Endothelial cell of umbilical vein (primary cell): ENCODE measurements around the gene SLC22A23. TPM values are rescaled to one million over a fixed set of nuclear protein-coding genes. Genes with fewer than 3 reads are reported as not detected.

ENCODE experiments used
- BruUV-seq: library from RNA; stranded (reverse); fragments of 400-500 nt; replicated peaks from 2 replicates; lab custom pipeline; 2021; lab: Mats Ljungman, UMichigan
- CTCF ChIA-PET: fragments of 300-600, 350-600 bp; sonication (Branson Sonifier 250); formaldehyde crosslinking; loops from one replicate; lab custom pipeline; 2021; ENCODE audit warnings: antibody characterized with exemption, inconsistent platforms; lab: Charles Lee
- POLR2A ChIA-PET: fragments of 300-600, 350-600 bp; sonication (Branson Sonifier 250); formaldehyde crosslinking; loops from one replicate; lab custom pipeline; 2021; ENCODE audit warnings: antibody characterized with exemption, inconsistent platforms; lab: Charles Lee
- DNase-seq: peaks from one replicate; pipeline ENCODE4 v3.0.0-alpha.2; 2011; ENCODE audit warnings: low read depth, low spot score
- FAIRE-seq: peaks from 2 replicates; lab custom pipeline; 2011; peaks lifted over from hg19 to GRCh38; lab: Jason Lieb, UNC
- H2AFZ ChIP-seq: 2 replicates; pipeline ENCODE4 v1.6.0; 2012; ENCODE audit warnings: low read depth, low read length, control low read depth, inconsistent platforms
- H3K27ac ChIP-seq: 2 replicates; pipeline ENCODE4 v1.5.1; 2011; ENCODE audit warnings: low read depth, mild to moderate bottlenecking, control low read depth, low read length, moderate library complexity; ENCODE audit not compliant: insufficient read depth
- H3K27me3 ChIP-seq, 2 experiments: 2 replicates each; pipeline versions ENCODE4 v1.6.0 to v1.6.1; 2011; ENCODE audit warnings: low read length in 2 of 2, mixed read lengths in 1 of 2; ENCODE audit not compliant: control insufficient read depth in 2 of 2, insufficient read depth in 2 of 2
- H3K36me3 ChIP-seq, 2 experiments: 2 replicates in 1 of 2; 3 replicates in 1 of 2; pipeline ENCODE4 v1.5.1; 2011; ENCODE audit warnings: low read length in 2 of 2, mild to moderate bottlenecking in 1 of 2, moderate library complexity in 1 of 2; ENCODE audit not compliant: control insufficient read depth in 2 of 2, insufficient read depth in 2 of 2; ENCODE audit errors: extremely low read depth in 1 of 2
- H3K4me1 ChIP-seq: 3 replicates; pipeline ENCODE4 v1.5.1; 2011; ENCODE audit warnings: mild to moderate bottlenecking, low read length; ENCODE audit not compliant: control insufficient read depth, insufficient read depth; ENCODE audit errors: extremely low read depth
- H3K4me2 ChIP-seq: 2 replicates; pipeline ENCODE4 v1.6.1; 2011; ENCODE audit warnings: low read length, control low read depth, mixed read lengths; ENCODE audit not compliant: insufficient read depth
- H3K4me3 ChIP-seq, 3 experiments: fragments of 200-600 bp in 1 of 3; sonication (generic), shearing (Covaris generic) in 1 of 3; replicated peaks in 1 of 3; 2 replicates each; pipeline ENCODE4 v1.5.1; 2011 to 2016; ENCODE audit warnings: control low read depth in 3 of 3, low read length in 3 of 3, mild to moderate bottlenecking in 2 of 3, inconsistent platforms in 1 of 3, low read depth in 1 of 3, moderate library complexity in 1 of 3; ENCODE audit not compliant: insufficient read depth in 1 of 3
- H3K79me2 ChIP-seq: 2 replicates; pipeline ENCODE4 v1.6.0; 2012; ENCODE audit warnings: low read length, inconsistent platforms; ENCODE audit not compliant: control insufficient read depth, insufficient read depth
- H3K9ac ChIP-seq: replicated peaks from 2 replicates; pipeline ENCODE3; 2011; ENCODE audit warnings: low read length, control low read depth; ENCODE audit not compliant: insufficient read depth; ENCODE audit errors: extremely low read depth
- H3K9me1 ChIP-seq: replicated peaks from 3 replicates; pipeline ENCODE4 v1.6.0; 2011; ENCODE audit warnings: mild to moderate bottlenecking, low read length; ENCODE audit not compliant: control insufficient read depth, insufficient read depth; ENCODE audit errors: extremely low read depth
- H3K9me3 ChIP-seq: replicated peaks from 2 replicates; pipeline ENCODE4 v1.5.1; 2012; ENCODE audit warnings: low read length, inconsistent platforms; ENCODE audit not compliant: control insufficient read depth, insufficient read depth
- H4K20me1 ChIP-seq: replicated peaks from 2 replicates; pipeline ENCODE3; 2011; ENCODE audit warnings: mild to moderate bottlenecking, low read length; ENCODE audit not compliant: control insufficient read depth, insufficient read depth; ENCODE audit errors: extremely low read depth
- CTCF ChIP-seq, 2 donors: IDR thresholded peaks; 1 replicate in 1 of 2; 2 replicates in 1 of 2; pipeline ENCODE4 v1.5.1; 2011; ENCODE audit warnings: low read length in 2 of 2, mild to moderate bottlenecking in 2 of 2, moderate library complexity in 2 of 2, control low read depth in 1 of 2, inconsistent platforms in 1 of 2, low read depth in 1 of 2; ENCODE audit not compliant: insufficient read depth in 1 of 2; ENCODE audit errors: extremely low read depth in 1 of 2
- EZH2 ChIP-seq: IDR thresholded peaks from 2 replicates; pipeline ENCODE4 v1.6.1; 2012; ENCODE audit warnings: borderline replicate concordance, low read depth, mild to moderate bottlenecking, moderate library complexity, low read length, inconsistent platforms; ENCODE audit not compliant: severe bottlenecking
- FOS ChIP-seq: IDR thresholded peaks from 2 replicates; pipeline ENCODE4 v1.6.1; 2011; ENCODE audit warnings: mild to moderate bottlenecking, low read length, moderate library complexity, borderline replicate concordance; ENCODE audit not compliant: insufficient read depth
- GATA2 ChIP-seq: IDR thresholded peaks from 2 replicates; pipeline ENCODE4 v1.7.0; 2011; ENCODE audit warnings: low read depth, mild to moderate bottlenecking, moderate library complexity, mixed read lengths, low read length; ENCODE audit not compliant: insufficient read length, insufficient read depth
- JUN ChIP-seq: IDR thresholded peaks from 2 replicates; pipeline ENCODE4 v1.6.1; 2011; ENCODE audit warnings: borderline replicate concordance, low read depth; ENCODE audit not compliant: insufficient read length, insufficient read depth
- MYC ChIP-seq: IDR thresholded peaks from one replicate; pipeline ENCODE4 v1.6.1; 2011; ENCODE audit warnings: mild to moderate bottlenecking, low read depth, low read length
- POLR2A ChIP-seq: IDR thresholded peaks from 2 replicates; pipeline ENCODE4 v1.6.1; 2012; ENCODE audit warnings: low read depth, mild to moderate bottlenecking, control low read depth, low read length
- POLR2AphosphoS5 ChIP-seq: IDR thresholded peaks from 2 replicates; pipeline ENCODE4 v1.6.1; 2012; ENCODE audit warnings: low read depth, mild to moderate bottlenecking, control low read depth, low read length, moderate library complexity; ENCODE audit not compliant: insufficient read depth
- dilution Hi-C: fragments of 300-500 bp; cut with MboI; formaldehyde crosslinking; loops from one replicate; pipeline ENCODE4 v1.15.0; 2019; ENCODE audit warnings: low sequenced_read_pairs; ENCODE audit not compliant: extremely low pct_ligation_motif_present
- intact Hi-C: fragments of 100-400 bp; cut with micrococcal nuclease; formaldehyde crosslinking; loops from one replicate; pipeline ENCODE4 v1.10.0; 2022
- polyA plus RNA-seq, 4 experiments: library from polyadenylated mRNA; depleted of rRNA in 3 of 4; stranded (reverse) in 3 of 4; unstranded in 1 of 4; fragments of >200 nt; gene quantifications; 2 replicates each; pipeline versions ENCODE4 v1.2.1 to v1.2.3, GENCODE V29; 2011 to 2012; ENCODE audit warnings: missing spikeins in 1 of 4
- total RNA-seq: library from RNA; stranded (reverse); gene quantifications from 2 replicates; pipeline ENCODE4 v1.2.3, GENCODE V29; 2021
- TF ChIP-seq, protein P1 (sequence below): IDR thresholded peaks from 2 replicates; pipeline ENCODE4 v1.6.1; 2011; ENCODE audit not compliant: insufficient read depth, insufficient read length

The SLC22A23 gene
- total and polyA plus RNA-seq, 2 donors (not counting 3 experiments of a cell fraction or from before 2014, with no cell fraction given) = 4.2 to 14.3 TPM

DNA sequence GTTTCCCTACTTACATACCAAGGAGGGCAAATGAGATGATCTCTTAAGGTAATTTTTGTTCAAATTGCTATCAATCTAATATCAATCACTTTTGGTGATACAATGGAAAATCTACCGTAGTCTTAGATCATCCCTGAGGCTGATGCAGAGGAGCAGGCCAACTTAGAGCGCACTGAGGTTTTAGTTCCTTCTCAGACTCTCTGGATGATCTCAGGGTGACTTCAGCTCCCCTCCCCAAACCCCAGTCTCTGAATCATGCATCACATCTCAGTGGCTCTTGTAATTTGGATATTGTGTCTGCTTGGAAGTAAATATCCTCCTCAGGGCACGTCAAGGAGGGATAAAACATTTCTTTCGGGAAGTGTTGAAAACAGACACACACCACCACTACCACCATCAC lies 235.3 kb downstream of the SLC22A23 start:
- TF ChIP-seq CTCF (IDR thresholded peaks at IDR 0.05; ENCODE audit: extremely low read depth in 1 of 2, insufficient read depth in 1 of 2, low read depth in 1 of 2, low read length in 2 of 2) = no peak
- TF ChIP-seq EZH2 = no peak
- TF ChIP-seq FOS = no peak
- TF ChIP-seq POLR2A = no peak
- TF ChIP-seq, protein P1, sequence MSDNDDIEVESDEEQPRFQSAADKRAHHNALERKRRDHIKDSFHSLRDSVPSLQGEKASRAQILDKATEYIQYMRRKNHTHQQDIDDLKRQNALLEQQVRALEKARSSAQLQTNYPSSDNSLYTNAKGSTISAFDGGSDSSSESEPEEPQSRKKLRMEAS = no peak
- no peak for TF ChIP-seq POLR2AphosphoS5
- TF ChIP-seq GATA2 = no peak
- no peak for TF ChIP-seq MYC
- TF ChIP-seq JUN = no peak
- no peaks in the 10 kb centered on the region for H3K9me3 ChIP-seq
- H3K27me3 ChIP-seq = peaks cover 41 to 45% of the 10 kb centered on the region in 2 experiments
- BruUV-seq = no TSS peak
- intact Hi-C loops (no loop called here), dilution Hi-C loops (no loop called here)
- FAIRE-seq (no peak), DNase-seq (no peak)
- no peaks in the 10 kb centered on the region for H3K79me2 ChIP-seq
- ChIA-PET POLR2A (no interaction called here), CTCF (no interaction called here)
- H4K20me1 ChIP-seq = no peaks in the 10 kb centered on the region
- H3K4me3 ChIP-seq = no peak overlapping the region
- H3K4me1 ChIP-seq = no peaks in the 10 kb centered on the region
- H3K4me2 ChIP-seq = no peak overlapping the region
- H3K27ac ChIP-seq = no peak overlapping the region
- H3K36me3 ChIP-seq = no peaks in the 10 kb centered on the region
- H3K9me1 ChIP-seq = no peaks in the 10 kb centered on the region
- H3K9ac ChIP-seq = no peak overlapping the region
- H2AFZ ChIP-seq = no peak overlapping the region
